HEK293 (cell line): ENCODE data around the gene HEATR5A.

ENCODE experiments used
- TCF7L2 ChIP-seq: IDR thresholded peaks from 2 replicates; pipeline ENCODE4 v1.6.1; 2011; ENCODE audit warnings: low read depth, mild to moderate bottlenecking, inconsistent platforms, low read length, moderate library complexity, borderline replicate concordance
- ZBTB20 ChIP-seq: fragments of 450-650 bp; formaldehyde crosslinking; IDR thresholded peaks from 2 replicates; pipeline ENCODE4 v1.5.1; 2016; ENCODE audit warnings: missing biosample characterization, missing genetic modification characterization
- ZNF2 ChIP-seq: fragments of 450-650 bp; formaldehyde crosslinking; IDR thresholded peaks from 2 replicates; pipeline ENCODE4 v1.5.1; 2016; ENCODE audit warnings: missing biosample characterization, missing genetic modification characterization
- ZNF274 ChIP-seq, 2 experiments: fragments of 200-500 bp in 1 of 2; fragments of 450-650 bp in 1 of 2; sonication (Bioruptor generic) in 1 of 2; formaldehyde crosslinking in 1 of 2; IDR thresholded peaks; 2 replicates each; pipeline versions ENCODE4 v1.5.1 to v1.6.1; 2014 to 2016; ENCODE audit warnings: borderline replicate concordance in 1 of 2, inconsistent platforms in 1 of 2, low read length in 1 of 2, missing biosample characterization in 1 of 2, missing genetic modification characterization in 1 of 2
- ZNF292 ChIP-seq: fragments of 450-650 bp; formaldehyde crosslinking; IDR thresholded peaks from 2 replicates; pipeline ENCODE4 v1.5.1; 2016; ENCODE audit warnings: low read depth, missing biosample characterization, missing genetic modification characterization, borderline replicate concordance
- ZNF510 ChIP-seq: fragments of 450-650 bp; formaldehyde crosslinking; IDR thresholded peaks from 2 replicates; pipeline ENCODE4 v1.5.1; 2018; ENCODE audit warnings: mild to moderate bottlenecking, missing genetic modification characterization, missing biosample characterization; ENCODE audit not compliant: insufficient replicate concordance
- ZNF549 ChIP-seq: fragments of 450-650 bp; IDR thresholded peaks from 2 replicates; pipeline ENCODE4 v1.5.1; 2018; ENCODE audit warnings: missing biosample characterization, missing genetic modification characterization, mild to moderate bottlenecking, inconsistent platforms, moderate library complexity
- ZNF837 ChIP-seq: fragments of 450-650 bp; formaldehyde crosslinking; IDR thresholded peaks from 2 replicates; pipeline ENCODE4 v1.5.1; 2016; ENCODE audit warnings: missing biosample characterization, missing genetic modification characterization
- TF ChIP-seq, protein P1 (sequence below): sonication (generic); formaldehyde crosslinking; IDR thresholded peaks from 2 replicates; pipeline ENCODE4 v1.8.1; 2022; ENCODE audit warnings: mild to moderate bottlenecking, moderate library complexity, missing genetic modification reagents
- TF ChIP-seq, protein P2 (sequence below): fragments of 450-650 bp; formaldehyde crosslinking; IDR thresholded peaks from 2 replicates; pipeline ENCODE4 v1.5.1; 2016; ENCODE audit warnings: missing biosample characterization, missing genetic modification characterization
- TF ChIP-seq, protein P3 (sequence below): fragments of 450-650 bp; formaldehyde crosslinking; IDR thresholded peaks from 2 replicates; pipeline ENCODE4 v1.5.1; 2016; ENCODE audit warnings: missing biosample characterization, missing genetic modification characterization
- TF ChIP-seq, protein P4 (sequence below): fragments of 450-650 bp; formaldehyde crosslinking; IDR thresholded peaks from 2 replicates; pipeline ENCODE4 v1.5.1; 2016; ENCODE audit warnings: missing biosample characterization, missing genetic modification characterization
- TF ChIP-seq, protein P5 (sequence below): fragments of 450-650 bp; formaldehyde crosslinking; IDR thresholded peaks from 2 replicates; pipeline ENCODE4 v1.5.1; 2016; ENCODE audit warnings: missing biosample characterization, missing genetic modification characterization, low read depth
- TF ChIP-seq, protein P6 (sequence below): fragments of 450-650 bp; formaldehyde crosslinking; IDR thresholded peaks from 2 replicates; pipeline ENCODE4 v1.5.1; 2016; ENCODE audit warnings: missing biosample characterization, missing genetic modification characterization

DNA sequence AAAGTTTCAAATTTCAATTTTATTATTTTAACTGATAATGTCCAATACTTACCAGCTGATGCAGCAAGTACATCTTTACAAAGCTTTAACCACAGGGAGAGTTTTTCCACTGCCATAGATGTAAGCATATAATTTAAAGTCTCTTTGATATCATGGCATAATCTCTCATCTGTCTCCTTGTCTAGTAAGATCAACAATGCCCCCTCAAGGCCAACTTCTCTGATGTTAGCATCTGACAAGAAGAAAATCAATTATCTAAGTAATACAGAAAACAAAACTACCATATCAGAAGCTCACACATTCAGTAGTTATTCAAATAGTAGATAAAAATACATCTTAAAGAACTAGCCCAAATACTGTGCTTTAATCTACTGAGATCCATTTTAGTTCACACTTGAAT is 94.2 kb downstream of the HEATR5A start:
- TF ChIP-seq TCF7L2 (no peak), ZNF274 (IDR thresholded peaks at IDR 0.05; ENCODE audit: low read length) (no peak), ZNF274 (tag by site-specific recombination; IDR thresholded peaks at IDR 0.05; ENCODE audit: borderline replicate concordance) (no peak), ZNF292 (no peak), ZNF510 (tag by site-specific recombination) (no peak), ZBTB20 (tag by site-specific recombination) (no peak), ZNF549 (no peak), ZNF2 (tag by site-specific recombination) (no peak), ZNF837 (tag by site-specific recombination) (no peak)
- TF ChIP-seq, protein P1, sequence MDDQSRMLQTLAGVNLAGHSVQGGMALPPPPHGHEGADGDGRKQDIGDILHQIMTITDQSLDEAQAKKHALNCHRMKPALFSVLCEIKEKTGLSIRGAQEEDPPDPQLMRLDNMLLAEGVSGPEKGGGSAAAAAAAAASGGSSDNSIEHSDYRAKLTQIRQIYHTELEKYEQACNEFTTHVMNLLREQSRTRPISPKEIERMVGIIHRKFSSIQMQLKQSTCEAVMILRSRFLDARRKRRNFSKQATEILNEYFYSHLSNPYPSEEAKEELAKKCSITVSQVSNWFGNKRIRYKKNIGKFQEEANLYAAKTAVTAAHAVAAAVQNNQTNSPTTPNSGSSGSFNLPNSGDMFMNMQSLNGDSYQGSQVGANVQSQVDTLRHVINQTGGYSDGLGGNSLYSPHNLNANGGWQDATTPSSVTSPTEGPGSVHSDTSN: no peak
- TF ChIP-seq, protein P2, sequence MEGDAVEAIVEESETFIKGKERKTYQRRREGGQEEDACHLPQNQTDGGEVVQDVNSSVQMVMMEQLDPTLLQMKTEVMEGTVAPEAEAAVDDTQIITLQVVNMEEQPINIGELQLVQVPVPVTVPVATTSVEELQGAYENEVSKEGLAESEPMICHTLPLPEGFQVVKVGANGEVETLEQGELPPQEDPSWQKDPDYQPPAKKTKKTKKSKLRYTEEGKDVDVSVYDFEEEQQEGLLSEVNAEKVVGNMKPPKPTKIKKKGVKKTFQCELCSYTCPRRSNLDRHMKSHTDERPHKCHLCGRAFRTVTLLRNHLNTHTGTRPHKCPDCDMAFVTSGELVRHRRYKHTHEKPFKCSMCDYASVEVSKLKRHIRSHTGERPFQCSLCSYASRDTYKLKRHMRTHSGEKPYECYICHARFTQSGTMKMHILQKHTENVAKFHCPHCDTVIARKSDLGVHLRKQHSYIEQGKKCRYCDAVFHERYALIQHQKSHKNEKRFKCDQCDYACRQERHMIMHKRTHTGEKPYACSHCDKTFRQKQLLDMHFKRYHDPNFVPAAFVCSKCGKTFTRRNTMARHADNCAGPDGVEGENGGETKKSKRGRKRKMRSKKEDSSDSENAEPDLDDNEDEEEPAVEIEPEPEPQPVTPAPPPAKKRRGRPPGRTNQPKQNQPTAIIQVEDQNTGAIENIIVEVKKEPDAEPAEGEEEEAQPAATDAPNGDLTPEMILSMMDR (tag by site-specific recombination): no peak
- TF ChIP-seq, protein P3, sequence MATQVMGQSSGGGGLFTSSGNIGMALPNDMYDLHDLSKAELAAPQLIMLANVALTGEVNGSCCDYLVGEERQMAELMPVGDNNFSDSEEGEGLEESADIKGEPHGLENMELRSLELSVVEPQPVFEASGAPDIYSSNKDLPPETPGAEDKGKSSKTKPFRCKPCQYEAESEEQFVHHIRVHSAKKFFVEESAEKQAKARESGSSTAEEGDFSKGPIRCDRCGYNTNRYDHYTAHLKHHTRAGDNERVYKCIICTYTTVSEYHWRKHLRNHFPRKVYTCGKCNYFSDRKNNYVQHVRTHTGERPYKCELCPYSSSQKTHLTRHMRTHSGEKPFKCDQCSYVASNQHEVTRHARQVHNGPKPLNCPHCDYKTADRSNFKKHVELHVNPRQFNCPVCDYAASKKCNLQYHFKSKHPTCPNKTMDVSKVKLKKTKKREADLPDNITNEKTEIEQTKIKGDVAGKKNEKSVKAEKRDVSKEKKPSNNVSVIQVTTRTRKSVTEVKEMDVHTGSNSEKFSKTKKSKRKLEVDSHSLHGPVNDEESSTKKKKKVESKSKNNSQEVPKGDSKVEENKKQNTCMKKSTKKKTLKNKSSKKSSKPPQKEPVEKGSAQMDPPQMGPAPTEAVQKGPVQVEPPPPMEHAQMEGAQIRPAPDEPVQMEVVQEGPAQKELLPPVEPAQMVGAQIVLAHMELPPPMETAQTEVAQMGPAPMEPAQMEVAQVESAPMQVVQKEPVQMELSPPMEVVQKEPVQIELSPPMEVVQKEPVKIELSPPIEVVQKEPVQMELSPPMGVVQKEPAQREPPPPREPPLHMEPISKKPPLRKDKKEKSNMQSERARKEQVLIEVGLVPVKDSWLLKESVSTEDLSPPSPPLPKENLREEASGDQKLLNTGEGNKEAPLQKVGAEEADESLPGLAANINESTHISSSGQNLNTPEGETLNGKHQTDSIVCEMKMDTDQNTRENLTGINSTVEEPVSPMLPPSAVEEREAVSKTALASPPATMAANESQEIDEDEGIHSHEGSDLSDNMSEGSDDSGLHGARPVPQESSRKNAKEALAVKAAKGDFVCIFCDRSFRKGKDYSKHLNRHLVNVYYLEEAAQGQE (tag by site-specific recombination): no peak
- TF ChIP-seq, protein P4, sequence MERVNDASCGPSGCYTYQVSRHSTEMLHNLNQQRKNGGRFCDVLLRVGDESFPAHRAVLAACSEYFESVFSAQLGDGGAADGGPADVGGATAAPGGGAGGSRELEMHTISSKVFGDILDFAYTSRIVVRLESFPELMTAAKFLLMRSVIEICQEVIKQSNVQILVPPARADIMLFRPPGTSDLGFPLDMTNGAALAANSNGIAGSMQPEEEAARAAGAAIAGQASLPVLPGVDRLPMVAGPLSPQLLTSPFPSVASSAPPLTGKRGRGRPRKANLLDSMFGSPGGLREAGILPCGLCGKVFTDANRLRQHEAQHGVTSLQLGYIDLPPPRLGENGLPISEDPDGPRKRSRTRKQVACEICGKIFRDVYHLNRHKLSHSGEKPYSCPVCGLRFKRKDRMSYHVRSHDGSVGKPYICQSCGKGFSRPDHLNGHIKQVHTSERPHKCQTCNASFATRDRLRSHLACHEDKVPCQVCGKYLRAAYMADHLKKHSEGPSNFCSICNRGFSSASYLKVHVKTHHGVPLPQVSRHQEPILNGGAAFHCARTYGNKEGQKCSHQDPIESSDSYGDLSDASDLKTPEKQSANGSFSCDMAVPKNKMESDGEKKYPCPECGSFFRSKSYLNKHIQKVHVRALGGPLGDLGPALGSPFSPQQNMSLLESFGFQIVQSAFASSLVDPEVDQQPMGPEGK (tag by site-specific recombination): no peak
- TF ChIP-seq, protein P5, sequence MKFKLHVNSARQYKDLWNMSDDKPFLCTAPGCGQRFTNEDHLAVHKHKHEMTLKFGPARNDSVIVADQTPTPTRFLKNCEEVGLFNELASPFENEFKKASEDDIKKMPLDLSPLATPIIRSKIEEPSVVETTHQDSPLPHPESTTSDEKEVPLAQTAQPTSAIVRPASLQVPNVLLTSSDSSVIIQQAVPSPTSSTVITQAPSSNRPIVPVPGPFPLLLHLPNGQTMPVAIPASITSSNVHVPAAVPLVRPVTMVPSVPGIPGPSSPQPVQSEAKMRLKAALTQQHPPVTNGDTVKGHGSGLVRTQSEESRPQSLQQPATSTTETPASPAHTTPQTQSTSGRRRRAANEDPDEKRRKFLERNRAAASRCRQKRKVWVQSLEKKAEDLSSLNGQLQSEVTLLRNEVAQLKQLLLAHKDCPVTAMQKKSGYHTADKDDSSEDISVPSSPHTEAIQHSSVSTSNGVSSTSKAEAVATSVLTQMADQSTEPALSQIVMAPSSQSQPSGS: no peak
- TF ChIP-seq, protein P6, sequence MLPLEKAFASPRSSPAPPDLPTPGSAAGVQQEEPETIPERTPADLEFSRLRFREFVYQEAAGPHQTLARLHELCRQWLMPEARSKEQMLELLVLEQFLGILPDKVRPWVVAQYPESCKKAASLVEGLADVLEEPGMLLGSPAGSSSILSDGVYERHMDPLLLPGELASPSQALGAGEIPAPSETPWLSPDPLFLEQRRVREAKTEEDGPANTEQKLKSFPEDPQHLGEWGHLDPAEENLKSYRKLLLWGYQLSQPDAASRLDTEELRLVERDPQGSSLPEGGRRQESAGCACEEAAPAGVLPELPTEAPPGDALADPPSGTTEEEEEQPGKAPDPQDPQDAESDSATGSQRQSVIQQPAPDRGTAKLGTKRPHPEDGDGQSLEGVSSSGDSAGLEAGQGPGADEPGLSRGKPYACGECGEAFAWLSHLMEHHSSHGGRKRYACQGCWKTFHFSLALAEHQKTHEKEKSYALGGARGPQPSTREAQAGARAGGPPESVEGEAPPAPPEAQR (tag by site-specific recombination): no peak
